ENCODE results near the gene GRK5. TPM values are rescaled to one million over a fixed set of nuclear protein-coding genes. Genes with fewer than 3 reads are reported as not detected.

GRK5 gene
- total RNA-seq, 1 experiment from 2014 or later, result 58.2 TPM

- POLR2A ChIA-PET (ENCODE audit: low non-redundant PET), result no interaction called here
- H3K36me3 ChIP-seq (ENCODE audit: insufficient read depth, low read length, poor library complexity, severe bottlenecking), result peaks cover 57% of the 10 kb centered on the region
- CTCF ChIA-PET, result no interaction called here
- no peaks in the 10 kb centered on the region for H3K4me1 ChIP-seq (ENCODE audit: insufficient read depth, low read length, poor library complexity, severe bottlenecking)
- intact Hi-C loops (cut with micrococcal nuclease; ENCODE audit: unreplicated experiment), result no loop called here
- H3K9me3 ChIP-seq (ENCODE audit: low read depth, low read length, poor library complexity, severe bottlenecking), result no peaks in the 10 kb centered on the region
- DNase-seq (ENCODE audit: low spot score), result no peak
- H3K27me3 ChIP-seq (replicated peaks; ENCODE audit: insufficient read depth, low read depth, low read length, poor library complexity), result no peaks in the 10 kb centered on the region
- no peak overlapping the region for H3K27ac ChIP-seq (ENCODE audit: low read depth, low read length, poor library complexity, severe bottlenecking)
- H3K4me3 ChIP-seq (ENCODE audit: low read depth, low read length, poor library complexity, severe bottlenecking), result no peak overlapping the region
- TSS peak; percentile 21 for BruUV-seq (replicated peaks)
- TF ChIP-seq CTCF (conservative IDR thresholded peaks at IDR 0.05; ENCODE audit: low read depth, low read length), result no peak
- TF ChIP-seq EZH2 (IDR thresholded peaks at IDR 0.05; ENCODE audit: borderline replicate concordance, low read depth, low read length, poor library complexity, severe bottlenecking), result no peak
These were observed 221.4 kb downstream of the GRK5 start for GRCh38 chr10:119428789-119429188.

GRCh38 chr10:119429771-119430170, 222.4 kb downstream of the GRK5 start:
- peaks cover 58% of the 10 kb centered on the region for H3K36me3 ChIP-seq (ENCODE audit: insufficient read depth, low read length, poor library complexity, severe bottlenecking)
- H3K27ac ChIP-seq (ENCODE audit: low read depth, low read length, poor library complexity, severe bottlenecking), result no peak overlapping the region
- no peaks in the 10 kb centered on the region for H3K4me1 ChIP-seq (ENCODE audit: insufficient read depth, low read length, poor library complexity, severe bottlenecking)
- no peak for DNase-seq (ENCODE audit: low spot score)
- ChIA-PET POLR2A (ENCODE audit: low non-redundant PET) (no interaction called here), CTCF (no interaction called here)
- intact Hi-C loops (cut with micrococcal nuclease; ENCODE audit: unreplicated experiment), result no loop called here
- no peaks in the 10 kb centered on the region for H3K27me3 ChIP-seq (replicated peaks; ENCODE audit: insufficient read depth, low read depth, low read length, poor library complexity)
- TF ChIP-seq EZH2 (IDR thresholded peaks at IDR 0.05; ENCODE audit: borderline replicate concordance, low read depth, low read length, poor library complexity, severe bottlenecking), result no peak
- no peak for TF ChIP-seq CTCF (conservative IDR thresholded peaks at IDR 0.05; ENCODE audit: low read depth, low read length)
- BruUV-seq (replicated peaks), result no TSS peak
- H3K4me3 ChIP-seq (ENCODE audit: low read depth, low read length, poor library complexity, severe bottlenecking), result no peak overlapping the region
- no peaks in the 10 kb centered on the region for H3K9me3 ChIP-seq (ENCODE audit: low read depth, low read length, poor library complexity, severe bottlenecking)

DNA sequence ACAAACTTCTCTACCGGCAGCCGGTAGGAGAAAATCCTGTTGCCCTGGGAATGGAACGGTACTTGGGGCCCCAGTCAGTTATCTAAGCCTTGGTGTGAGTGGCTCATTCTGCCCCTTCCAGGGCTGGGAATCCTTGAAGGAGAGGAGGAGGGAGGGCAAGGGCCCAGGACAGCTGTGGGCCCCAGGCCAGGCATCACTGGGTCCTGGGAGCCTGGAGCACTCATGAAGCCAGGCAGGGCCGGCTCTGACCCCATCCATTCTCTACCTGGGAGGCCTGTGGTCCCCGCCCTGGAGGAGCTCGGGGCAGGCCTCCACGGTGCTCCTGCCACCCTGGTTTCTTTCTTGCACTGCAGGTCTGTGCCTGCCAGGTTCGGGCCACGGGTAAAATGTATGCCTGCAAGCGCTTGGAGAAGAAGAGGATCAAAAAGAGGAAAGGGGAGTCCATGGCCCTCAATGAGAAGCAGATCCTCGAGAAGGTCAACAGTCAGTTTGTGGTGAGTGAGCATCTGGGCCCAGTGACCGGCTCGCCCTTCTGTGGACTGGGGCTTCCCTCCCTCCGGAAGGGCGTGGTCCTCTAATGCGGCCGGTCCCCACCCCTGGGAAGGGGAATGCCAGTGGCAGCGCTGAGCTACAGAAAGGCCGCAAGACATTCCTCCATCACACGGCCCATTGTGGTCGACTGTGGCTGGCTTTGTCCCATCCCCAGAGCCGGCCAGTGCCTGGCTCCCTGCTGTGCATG, 223.8 kb downstream of the GRK5 start:
- CTCF ChIA-PET, result no interaction called here
- Histone ChIP-seq H3K9me3 (ENCODE audit: low read depth, low read length, poor library complexity, severe bottlenecking) (no peaks in the 10 kb centered on the region), H3K27me3 (replicated peaks; ENCODE audit: insufficient read depth, low read depth, low read length, poor library complexity) (no peaks in the 10 kb centered on the region), H3K36me3 (ENCODE audit: insufficient read depth, low read length, poor library complexity, severe bottlenecking) (peaks cover 52% of the 10 kb centered on the region), H3K4me1 (ENCODE audit: insufficient read depth, low read length, poor library complexity, severe bottlenecking) (no peaks in the 10 kb centered on the region), H3K4me3 (ENCODE audit: low read depth, low read length, poor library complexity, severe bottlenecking) (no peak overlapping the region), H3K27ac (ENCODE audit: low read depth, low read length, poor library complexity, severe bottlenecking) (no peak overlapping the region)
- BruUV-seq (replicated peaks), result no TSS peak
- no peak for DNase-seq (ENCODE audit: low spot score)
- TF ChIP-seq CTCF (conservative IDR thresholded peaks at IDR 0.05; ENCODE audit: low read depth, low read length) (no peak), EZH2 (IDR thresholded peaks at IDR 0.05; ENCODE audit: borderline replicate concordance, low read depth, low read length, poor library complexity, severe bottlenecking) (no peak)
- POLR2A ChIA-PET (ENCODE audit: low non-redundant PET), result no interaction called here
- intact Hi-C loops (cut with micrococcal nuclease; ENCODE audit: unreplicated experiment), result no loop called here
